H1 (cell line): Measurements from ENCODE around the gene PLEKHA4.

Source experiments
- BACH1 ChIP-seq: IDR thresholded peaks from 2 replicates; pipeline ENCODE4 v1.6.1; 2012; ENCODE audit warnings: low read length, improper control_type of control experiment
- GABPA ChIP-seq: IDR thresholded peaks from 2 replicates; pipeline ENCODE4 v1.6.1; 2011; ENCODE audit warnings: mild to moderate bottlenecking, low read length, moderate library complexity, borderline replicate concordance; ENCODE audit not compliant: insufficient read depth
- JUND ChIP-seq: IDR thresholded peaks from 2 replicates; pipeline ENCODE4 v1.6.1; 2011; ENCODE audit warnings: mild to moderate bottlenecking, improper control_type of control experiment, low read length
- NRF1 ChIP-seq: IDR thresholded peaks from 2 replicates; pipeline ENCODE4 v1.6.1; 2011; ENCODE audit warnings: mild to moderate bottlenecking, low read depth, low read length, improper control_type of control experiment
- POLR2A ChIP-seq, 2 experiments: IDR thresholded peaks; 1 replicate in 1 of 2; 2 replicates in 1 of 2; pipeline ENCODE4 v1.6.1; 2011; ENCODE audit warnings: low read depth in 2 of 2, low read length in 2 of 2, mild to moderate bottlenecking in 2 of 2; ENCODE audit errors: control extremely low read depth in 1 of 2
- POLR2AphosphoS5 ChIP-seq: IDR thresholded peaks from 2 replicates; pipeline ENCODE4 v1.6.1; 2011; ENCODE audit warnings: low read depth, low read length
- SIN3A ChIP-seq, 2 experiments: IDR thresholded peaks in 1 of 2; conservative IDR thresholded peaks in 1 of 2; 2 replicates each; pipeline ENCODE4 v1.6.1; 2011 to 2012; ENCODE audit warnings: low read length in 2 of 2, improper control_type of control experiment in 1 of 2, low read depth in 1 of 2, mild to moderate bottlenecking in 1 of 2
- SIX5 ChIP-seq: IDR thresholded peaks from 2 replicates; pipeline ENCODE4 v1.6.1; 2011; ENCODE audit warnings: mild to moderate bottlenecking, low read depth, low read length
- SP1 ChIP-seq: IDR thresholded peaks from 2 replicates; pipeline ENCODE4 v1.6.1; 2011; ENCODE audit warnings: low read depth, low read length
- SUZ12 ChIP-seq: fragments of 200-600 bp; sonication (generic); IDR thresholded peaks from 2 replicates; pipeline ENCODE4 v1.6.1; 2012; ENCODE audit warnings: mild to moderate bottlenecking, inconsistent platforms, low read length, moderate library complexity, mixed read lengths
- TAF1 ChIP-seq: IDR thresholded peaks from 2 replicates; pipeline ENCODE4 v1.6.1; 2011; ENCODE audit warnings: mild to moderate bottlenecking, low read depth, low read length
- TAF7 ChIP-seq: optimal IDR thresholded peaks from 2 replicates; pipeline ENCODE3; 2011; ENCODE audit warnings: low read depth, mild to moderate bottlenecking, inconsistent platforms, low read length, moderate library complexity, borderline replicate concordance
- YY1 ChIP-seq: IDR thresholded peaks from 2 replicates; pipeline ENCODE4 v1.6.1; 2011; ENCODE audit warnings: low read depth, mild to moderate bottlenecking, low read length
- ZNF274 ChIP-seq: IDR thresholded peaks from 2 replicates; pipeline ENCODE4 v1.7.0; 2012; ENCODE audit warnings: low read length, borderline replicate concordance; ENCODE audit errors: extremely low read depth

DNA sequence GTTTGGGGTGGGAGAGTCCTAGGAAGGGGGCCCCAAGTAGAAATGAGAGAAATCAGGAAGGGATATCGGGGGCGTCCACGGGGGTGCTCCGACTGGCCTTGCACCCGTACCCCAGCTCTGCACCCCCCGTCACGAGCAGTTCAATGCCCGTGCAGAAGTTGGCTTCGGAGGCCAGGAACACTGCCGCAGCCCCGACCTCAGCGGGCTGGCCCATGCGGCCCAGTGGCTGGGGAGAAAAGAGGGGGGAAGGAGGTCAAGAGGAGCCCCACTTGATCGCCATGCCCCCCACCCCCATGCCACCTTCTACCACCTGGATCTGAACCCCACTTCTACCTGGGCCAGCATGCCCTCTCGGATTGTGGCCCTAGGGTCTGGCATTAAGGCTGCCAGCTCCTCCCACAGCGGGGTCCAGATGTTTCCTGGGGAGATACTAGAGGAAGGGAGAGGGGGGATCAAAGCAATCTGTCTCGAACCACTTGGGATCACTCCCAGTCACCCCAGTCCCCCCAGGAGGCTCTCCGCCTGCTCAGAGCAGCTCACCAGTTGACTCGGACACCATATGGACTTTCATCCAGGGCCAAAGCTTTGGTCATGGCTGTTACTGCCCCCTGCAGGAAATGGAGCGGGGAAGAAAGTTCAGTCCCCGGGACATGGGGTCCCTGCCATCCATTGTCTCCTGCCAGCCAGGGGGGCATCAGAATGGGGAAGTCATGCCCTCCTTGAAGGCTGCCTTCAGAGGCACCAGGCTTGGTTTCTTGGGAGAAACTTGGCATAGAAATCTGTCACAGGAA, 55.1 kb downstream of the PLEKHA4 start:
- no peak for TF ChIP-seq NRF1
- TF ChIP-seq POLR2AphosphoS5, result no peak
- no peak for TF ChIP-seq SUZ12
- no peak for TF ChIP-seq TAF7
- TF ChIP-seq SIN3A (conservative IDR thresholded peaks at IDR 0.05 in 1 of 2, IDR thresholded peaks at IDR 0.05 in 1 of 2; ENCODE audit: low read depth in 1 of 2, low read length in 2 of 2), result no peak
- no peak for TF ChIP-seq BACH1
- no peak for TF ChIP-seq SIX5
- no peak for TF ChIP-seq GABPA
- TF ChIP-seq JUND, result no peak
- no peak for TF ChIP-seq SP1
- no peak for TF ChIP-seq POLR2A (IDR thresholded peaks at IDR 0.05; ENCODE audit: control extremely low read depth in 1 of 2, low read depth in 2 of 2, low read length in 2 of 2)
- TF ChIP-seq TAF1, result no peak
- TF ChIP-seq ZNF274, result no peak
- no peak for TF ChIP-seq YY1
